A549 (cell line): Measurements from ENCODE around the gene SLC9C1.

Experiments used
- CHD2 ChIP-seq: fragments of 150-350 bp; IDR thresholded peaks from 2 replicates; pipeline ENCODE4 v1.6.1; 2014; ENCODE audit warnings: low read length; ENCODE audit not compliant: partially characterized antibody
- HDAC2 ChIP-seq: fragments of 200-600 bp; sonication (generic); IDR thresholded peaks from 2 replicates; pipeline ENCODE4 v1.6.1; 2016
- MAX ChIP-seq: IDR thresholded peaks from 2 replicates; pipeline ENCODE4 v1.6.1; 2012
- NR3C1 ChIP-seq: fragments of >200 bp; sonication (Bioruptor Twin); formaldehyde crosslinking; IDR thresholded peaks from 3 replicates; pipeline ENCODE4 v1.6.1; 2017
- PHF8 ChIP-seq: fragments of 200-600 bp; sonication (generic); IDR thresholded peaks from 2 replicates; pipeline ENCODE4 v1.6.1; 2016; ENCODE audit warnings: low read depth, mild to moderate bottlenecking, antibody characterized with exemption, moderate library complexity, borderline replicate concordance
- POLR2A ChIP-seq: IDR thresholded peaks from 2 replicates; pipeline ENCODE4 v1.6.1; 2012; ENCODE audit warnings: mild to moderate bottlenecking, low read length
- RAD21 ChIP-seq, 2 experiments: fragments of >200 bp in 1 of 2; sonication (Bioruptor Twin) in 1 of 2; formaldehyde crosslinking in 1 of 2; IDR thresholded peaks in 1 of 2; conservative IDR thresholded peaks in 1 of 2; 2 replicates in 1 of 2; 3 replicates in 1 of 2; pipeline ENCODE4 v1.6.1; 2012 to 2018; ENCODE audit warnings: inconsistent platforms in 1 of 2
- RCOR1 ChIP-seq: fragments of 150-350 bp; IDR thresholded peaks from 2 replicates; pipeline ENCODE4 v1.6.1; 2014; ENCODE audit warnings: antibody characterized with exemption, low read length, low read depth
- RNF2 ChIP-seq: fragments of 200-600 bp; sonication (generic); IDR thresholded peaks from 2 replicates; pipeline ENCODE4 v1.6.1; 2016; ENCODE audit warnings: low read depth, mild to moderate bottlenecking, antibody characterized with exemption, moderate library complexity, borderline replicate concordance
- TF ChIP-seq, protein P1 (sequence below): fragments of >200 bp; sonication (Bioruptor Twin); formaldehyde crosslinking; IDR thresholded peaks from 3 replicates; pipeline ENCODE4 v1.5.1; 2016

DNA sequence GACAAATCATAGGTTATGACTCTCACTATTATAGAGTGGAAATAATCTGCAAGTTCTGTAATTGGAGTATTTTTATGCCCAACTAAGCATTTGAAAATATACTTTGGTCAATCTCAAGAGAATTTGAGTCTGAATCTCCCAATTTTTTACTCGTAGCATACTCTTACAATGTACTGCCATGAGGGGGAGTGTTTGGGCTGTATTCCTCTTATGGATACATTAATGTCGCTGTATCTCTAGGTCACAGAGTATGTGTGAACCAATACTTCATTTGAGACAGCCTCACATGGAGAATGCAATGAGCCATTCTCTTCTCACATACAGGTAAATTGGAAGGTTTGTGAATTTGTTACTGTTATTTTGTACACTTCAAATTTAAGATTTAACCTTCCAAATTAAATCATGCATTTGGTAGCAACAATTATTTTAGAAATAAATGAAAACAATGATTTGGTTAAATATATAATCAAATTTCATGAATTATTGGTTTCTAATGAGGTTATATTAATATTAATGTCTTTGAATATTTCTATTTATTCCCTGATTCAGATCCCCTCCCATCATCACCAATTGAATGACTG is 33.4 kb upstream of the SLC9C1 start:
- TF ChIP-seq POLR2A: no peak
- TF ChIP-seq MAX: no peak
- TF ChIP-seq, protein P1, sequence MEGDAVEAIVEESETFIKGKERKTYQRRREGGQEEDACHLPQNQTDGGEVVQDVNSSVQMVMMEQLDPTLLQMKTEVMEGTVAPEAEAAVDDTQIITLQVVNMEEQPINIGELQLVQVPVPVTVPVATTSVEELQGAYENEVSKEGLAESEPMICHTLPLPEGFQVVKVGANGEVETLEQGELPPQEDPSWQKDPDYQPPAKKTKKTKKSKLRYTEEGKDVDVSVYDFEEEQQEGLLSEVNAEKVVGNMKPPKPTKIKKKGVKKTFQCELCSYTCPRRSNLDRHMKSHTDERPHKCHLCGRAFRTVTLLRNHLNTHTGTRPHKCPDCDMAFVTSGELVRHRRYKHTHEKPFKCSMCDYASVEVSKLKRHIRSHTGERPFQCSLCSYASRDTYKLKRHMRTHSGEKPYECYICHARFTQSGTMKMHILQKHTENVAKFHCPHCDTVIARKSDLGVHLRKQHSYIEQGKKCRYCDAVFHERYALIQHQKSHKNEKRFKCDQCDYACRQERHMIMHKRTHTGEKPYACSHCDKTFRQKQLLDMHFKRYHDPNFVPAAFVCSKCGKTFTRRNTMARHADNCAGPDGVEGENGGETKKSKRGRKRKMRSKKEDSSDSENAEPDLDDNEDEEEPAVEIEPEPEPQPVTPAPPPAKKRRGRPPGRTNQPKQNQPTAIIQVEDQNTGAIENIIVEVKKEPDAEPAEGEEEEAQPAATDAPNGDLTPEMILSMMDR: peak; percentile 70
- TF ChIP-seq RCOR1: no peak
- TF ChIP-seq RNF2: no peak
- no peak for TF ChIP-seq NR3C1
- peak; percentile 73 to 79 for TF ChIP-seq RAD21 (conservative IDR thresholded peaks at IDR 0.05 in 1 of 2, IDR thresholded peaks at IDR 0.05 in 1 of 2)
- TF ChIP-seq PHF8: no peak
- TF ChIP-seq HDAC2: no peak
- no peak for TF ChIP-seq CHD2
